Choroid plexus epithelial cell (primary cell): Measurements from ENCODE around the gene NDFIP1.
"Not testable (repeated sequence)": the region's sequence is repeated elsewhere in the genome, so short reads cannot be mapped to it uniquely, and the experiment has no call there.

Experiments
- DNase-seq: peaks from one replicate; pipeline ENCODE4 v3.0.0-alpha.2; 2010; ENCODE audit warnings: low read depth
- H3K4me3 ChIP-seq: 2 replicates; pipeline ENCODE4 v1.5.1; 2011; ENCODE audit warnings: low read depth, mild to moderate bottlenecking, control low read depth, low read length, moderate library complexity
- TF ChIP-seq, protein P1 (sequence below): conservative IDR thresholded peaks from 2 replicates; pipeline ENCODE4 v1.5.1; 2011; ENCODE audit warnings: low read depth, mild to moderate bottlenecking, control low read depth, inconsistent platforms, low read length, moderate library complexity

Gene NDFIP1

GRCh38 chr5:142181547-142182163, 73.1 kb downstream of the NDFIP1 start:
- no peak for DNase-seq
- TF ChIP-seq, protein P1, sequence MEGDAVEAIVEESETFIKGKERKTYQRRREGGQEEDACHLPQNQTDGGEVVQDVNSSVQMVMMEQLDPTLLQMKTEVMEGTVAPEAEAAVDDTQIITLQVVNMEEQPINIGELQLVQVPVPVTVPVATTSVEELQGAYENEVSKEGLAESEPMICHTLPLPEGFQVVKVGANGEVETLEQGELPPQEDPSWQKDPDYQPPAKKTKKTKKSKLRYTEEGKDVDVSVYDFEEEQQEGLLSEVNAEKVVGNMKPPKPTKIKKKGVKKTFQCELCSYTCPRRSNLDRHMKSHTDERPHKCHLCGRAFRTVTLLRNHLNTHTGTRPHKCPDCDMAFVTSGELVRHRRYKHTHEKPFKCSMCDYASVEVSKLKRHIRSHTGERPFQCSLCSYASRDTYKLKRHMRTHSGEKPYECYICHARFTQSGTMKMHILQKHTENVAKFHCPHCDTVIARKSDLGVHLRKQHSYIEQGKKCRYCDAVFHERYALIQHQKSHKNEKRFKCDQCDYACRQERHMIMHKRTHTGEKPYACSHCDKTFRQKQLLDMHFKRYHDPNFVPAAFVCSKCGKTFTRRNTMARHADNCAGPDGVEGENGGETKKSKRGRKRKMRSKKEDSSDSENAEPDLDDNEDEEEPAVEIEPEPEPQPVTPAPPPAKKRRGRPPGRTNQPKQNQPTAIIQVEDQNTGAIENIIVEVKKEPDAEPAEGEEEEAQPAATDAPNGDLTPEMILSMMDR, result no peak
- H3K4me3 ChIP-seq, result no peak overlapping the region

GRCh38 chr5:142182840-142183239, 74.3 kb downstream of the NDFIP1 start:
- no peak for DNase-seq
- TF ChIP-seq, protein P1, result no peak
- no peak overlapping the region for H3K4me3 ChIP-seq

DNA sequence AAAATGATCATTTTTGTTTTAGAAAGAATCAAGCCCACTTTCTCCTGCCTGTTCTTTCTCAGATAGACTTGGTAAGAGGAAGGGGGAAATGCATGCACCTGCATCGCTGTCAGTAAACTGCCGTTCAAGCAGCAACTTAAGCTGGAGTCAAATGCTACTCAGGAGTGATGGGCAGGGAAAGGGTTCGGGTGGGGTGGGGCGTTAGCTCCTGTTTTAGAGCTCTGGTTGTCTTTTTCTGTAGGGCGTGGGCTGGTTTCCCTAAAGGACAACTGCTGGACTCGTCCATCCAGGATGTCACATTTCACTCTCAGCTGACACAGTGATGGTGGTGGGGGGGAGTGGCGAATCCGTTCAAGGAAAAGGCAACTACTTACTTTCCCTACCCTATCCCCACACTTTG, 75.0 kb downstream of the NDFIP1 start:
- TF ChIP-seq, protein P1, result no peak
- no peak for DNase-seq
- H3K4me3 ChIP-seq, result no peak overlapping the region

DNA sequence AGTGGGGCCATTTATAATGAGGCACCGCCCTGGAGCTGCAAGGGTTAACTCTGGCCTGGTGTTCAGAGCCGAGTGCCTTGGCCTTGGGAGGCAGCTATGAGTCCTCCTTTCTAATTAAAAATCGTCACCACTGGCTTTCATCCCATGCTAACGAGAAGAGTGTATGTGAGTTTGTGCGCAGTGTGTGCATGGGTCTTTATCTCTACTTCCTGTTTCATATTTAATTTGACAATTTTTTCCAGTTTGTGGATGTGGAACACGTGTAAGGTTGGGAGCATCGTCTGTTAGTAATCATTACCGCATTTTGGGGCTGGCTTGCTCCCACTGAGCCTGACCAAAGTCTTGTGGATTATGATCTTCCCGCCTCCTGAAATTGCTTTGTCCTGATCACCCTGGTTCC, 76.4 kb downstream of the NDFIP1 start:
- DNase-seq, result no peak
- no peak overlapping the region for H3K4me3 ChIP-seq
- TF ChIP-seq, protein P1, result no peak

DNA sequence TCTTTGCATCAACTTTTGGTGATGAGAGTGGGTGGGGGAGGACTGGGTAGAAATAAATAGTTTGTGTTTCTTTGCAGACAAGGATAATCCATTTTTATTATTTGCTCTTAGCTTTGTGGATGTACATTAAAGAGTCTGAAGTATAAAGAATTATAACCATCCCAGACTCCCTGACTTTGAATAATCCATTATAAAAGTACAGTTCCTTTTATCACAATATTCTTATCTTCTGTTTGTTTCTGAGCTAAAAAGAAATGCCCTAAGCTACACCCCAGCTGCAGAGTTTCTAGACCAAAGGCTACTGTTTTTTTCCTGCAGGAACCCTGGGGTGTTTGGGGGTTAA, 77.9 kb downstream of the NDFIP1 start:
- no peak overlapping the region for H3K4me3 ChIP-seq
- DNase-seq, result no peak
- TF ChIP-seq, protein P1, result no peak

- DNase-seq, result peak; percentile 72
Observed at GRCh38 chr5:142186857-142187594, 78.4 kb downstream of the NDFIP1 start.

GRCh38 chr5:142188691-142189090, 80.1 kb downstream of the NDFIP1 start:
- not testable (repeated sequence) for DNase-seq, H3K4me3 ChIP-seq

More at GRCh38 chr5:142186857-142187594, 78.4 kb downstream of the NDFIP1 start:
- no peak overlapping the region for H3K4me3 ChIP-seq
- TF ChIP-seq, protein P1, result no peak
